Neural cell (in vitro differentiated cells): ENCODE measurements around the gene TGFBR2. TPM values are rescaled to one million over a fixed set of nuclear protein-coding genes. Genes with fewer than 3 reads are reported as not detected.
A peak's percentile ranks its signal among the peaks of the same experiment; 100 is the strongest.

ENCODE experiments used
- H2AFZ ChIP-seq: fragments of 200-600, 300-800 bp; sonication (generic), shearing (Covaris generic); 2 replicates; pipeline ENCODE4 v1.6.0; 2014; ENCODE audit warnings: low read depth, mild to moderate bottlenecking, antibody characterized with exemption, low read length, moderate library complexity
- H3F3A ChIP-seq: fragments of 200-600 bp; shearing (Covaris generic); 2 replicates; pipeline ENCODE4 v1.6.1; 2016; ENCODE audit warnings: mild to moderate bottlenecking, moderate library complexity, mixed read lengths, antibody characterized with exemption, low read length; ENCODE audit not compliant: insufficient read depth, poor library complexity, severe bottlenecking
- H3K27ac ChIP-seq: fragments of 200-600, 300-800 bp; sonication (generic), shearing (Covaris generic); 2 replicates; pipeline ENCODE4 v1.5.1; 2014; ENCODE audit warnings: mild to moderate bottlenecking, low read length, moderate library complexity
- H3K27me3 ChIP-seq: fragments of 300-800, 200-600 bp; sonication (generic), shearing (Covaris generic); 2 replicates; pipeline ENCODE4 v1.6.0; 2014; ENCODE audit warnings: mild to moderate bottlenecking, low read depth, low read length, moderate library complexity; ENCODE audit not compliant: insufficient read depth
- H3K36me3 ChIP-seq: fragments of 300-800, 200-600 bp; sonication (generic), shearing (Covaris generic); 2 replicates; pipeline ENCODE4 v1.5.1; 2014; ENCODE audit warnings: mild to moderate bottlenecking, antibody characterized with exemption, low read length, moderate library complexity; ENCODE audit not compliant: insufficient read depth
- H3K4me2 ChIP-seq: fragments of 300-800, 200-600 bp; sonication (generic), shearing (Covaris generic); 2 replicates; pipeline ENCODE4 v1.6.0; 2014; ENCODE audit warnings: mild to moderate bottlenecking, low read length
- H3K4me3 ChIP-seq: fragments of 300-800, 200-600 bp; sonication (generic), shearing (Covaris generic); 2 replicates; pipeline ENCODE4 v1.5.1; 2014; ENCODE audit warnings: mild to moderate bottlenecking, low read length, moderate library complexity
- H3K79me2 ChIP-seq: fragments of 200-600 bp; shearing (Covaris generic); replicated peaks from 2 replicates; pipeline ENCODE4 v1.6.0; 2014; ENCODE audit warnings: mild to moderate bottlenecking, low read length, moderate library complexity; ENCODE audit not compliant: insufficient read depth
- H3K9ac ChIP-seq: fragments of 300-800, 200-600 bp; sonication (generic), shearing (Covaris generic); 2 replicates; pipeline ENCODE4 v1.6.1; 2016; ENCODE audit warnings: mild to moderate bottlenecking, low read length, mixed read lengths
- H3K9me2 ChIP-seq: fragments of 200-600 bp; shearing (Covaris generic); 2 replicates; pipeline ENCODE4 v1.6.1; 2016; ENCODE audit warnings: mild to moderate bottlenecking, low read length, mixed read lengths; ENCODE audit not compliant: insufficient read depth
- H3K9me3 ChIP-seq: fragments of 200-600, 300-800 bp; sonication (generic), shearing (Covaris generic); 2 replicates; pipeline ENCODE4 v1.6.1; 2016; ENCODE audit warnings: mild to moderate bottlenecking, mixed run types, low read length, moderate library complexity, mixed read lengths
- H4K20me1 ChIP-seq: fragments of 200-600 bp; shearing (Covaris generic); 2 replicates; pipeline ENCODE4 v1.6.1; 2016; ENCODE audit warnings: mild to moderate bottlenecking, mixed run types; ENCODE audit not compliant: insufficient read depth
- EP300 ChIP-seq: fragments of 450-650 bp; conservative IDR thresholded peaks from 2 replicates; pipeline ENCODE4 v1.6.1; 2014; ENCODE audit warnings: antibody characterized with exemption, mild to moderate bottlenecking, moderate library complexity; ENCODE audit not compliant: poor library complexity, severe bottlenecking
- EZH2 ChIP-seq: fragments of 200-600, 300-800 bp; shearing (Covaris generic), sonication (generic); IDR thresholded peaks from 2 replicates; pipeline ENCODE4 v1.6.1; 2014; ENCODE audit warnings: antibody characterized with exemption, low read length, borderline replicate concordance, mild to moderate bottlenecking; ENCODE audit not compliant: insufficient read depth, poor library complexity, severe bottlenecking
- MXI1 ChIP-seq: fragments of 450-650 bp; conservative IDR thresholded peaks from 2 replicates; pipeline ENCODE4 v1.6.1; 2014; ENCODE audit warnings: antibody characterized with exemption, mild to moderate bottlenecking; ENCODE audit not compliant: poor library complexity, severe bottlenecking
- POLR2AphosphoS5 ChIP-seq: IDR thresholded peaks from 2 replicates; pipeline ENCODE4 v1.6.1; 2012
- RAD21 ChIP-seq: fragments of 450-650 bp; conservative IDR thresholded peaks from 2 replicates; pipeline ENCODE4 v1.6.1; 2014; ENCODE audit warnings: antibody characterized with exemption, mild to moderate bottlenecking, moderate library complexity
- SMC3 ChIP-seq: fragments of 450-650 bp; conservative IDR thresholded peaks from 2 replicates; pipeline ENCODE4 v1.6.1; 2014; ENCODE audit warnings: antibody characterized with exemption, mild to moderate bottlenecking, moderate library complexity; ENCODE audit not compliant: poor library complexity
- polyA plus RNA-seq: library from polyadenylated mRNA; depleted of rRNA; stranded (reverse); fragments of >200 nt; gene quantifications from 2 replicates; pipeline ENCODE4 v1.2.3, GENCODE V29; 2014
- TF ChIP-seq, protein P1 (sequence below): fragments of 450-650 bp; IDR thresholded peaks from 2 replicates; pipeline ENCODE4 v1.5.1; 2014; ENCODE audit warnings: antibody characterized with exemption, mild to moderate bottlenecking, moderate library complexity; ENCODE audit not compliant: poor library complexity, severe bottlenecking

Gene TGFBR2
- polyA plus RNA-seq, 1 donor from 2014 or later: not detected

DNA sequence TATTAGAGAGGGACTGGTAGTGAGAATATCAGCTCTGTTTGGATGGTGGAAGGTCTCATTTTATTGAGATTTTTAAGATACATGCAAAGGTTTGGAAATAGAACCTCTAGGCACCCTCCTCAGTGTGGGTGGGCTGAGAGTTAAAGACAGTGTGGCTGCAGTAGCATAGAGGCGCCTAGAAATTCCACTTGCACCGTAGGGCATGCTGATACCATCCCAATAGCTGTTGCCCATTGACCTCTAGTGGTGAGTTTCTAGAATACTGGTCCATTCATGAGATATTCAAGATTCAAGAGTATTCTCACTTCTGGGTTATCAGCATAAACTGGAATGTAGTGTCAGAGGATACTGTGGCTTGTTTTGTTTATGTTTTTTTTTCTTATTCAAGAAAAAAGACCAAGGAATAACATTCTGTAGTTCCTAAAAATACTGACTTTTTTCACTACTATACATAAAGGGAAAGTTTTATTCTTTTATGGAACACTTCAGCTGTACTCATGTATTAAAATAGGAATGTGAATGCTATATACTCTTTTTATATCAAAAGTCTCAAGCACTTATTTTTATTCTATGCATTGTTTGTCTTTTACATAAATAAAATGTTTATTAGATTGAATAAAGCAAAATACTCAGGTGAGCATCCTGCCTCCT, 87.2 kb downstream of the TGFBR2 start:
- Histone ChIP-seq H3F3A (no peaks in the 10 kb centered on the region), H3K4me3 (no peak overlapping the region), H3K27me3 (no peaks in the 10 kb centered on the region), H3K9me2 (no peaks in the 10 kb centered on the region), H2AFZ (no peak overlapping the region), H3K79me2 (no peaks in the 10 kb centered on the region), H4K20me1 (no peaks in the 10 kb centered on the region), H3K36me3 (no peaks in the 10 kb centered on the region), H3K9ac (no peak overlapping the region), H3K4me2 (no peak overlapping the region), H3K9me3 (no peaks in the 10 kb centered on the region), H3K27ac (no peak overlapping the region)
- TF ChIP-seq SMC3 (peak; percentile 91), RAD21 (peak; percentile 94), MXI1 (no peak)
- TF ChIP-seq, protein P1, sequence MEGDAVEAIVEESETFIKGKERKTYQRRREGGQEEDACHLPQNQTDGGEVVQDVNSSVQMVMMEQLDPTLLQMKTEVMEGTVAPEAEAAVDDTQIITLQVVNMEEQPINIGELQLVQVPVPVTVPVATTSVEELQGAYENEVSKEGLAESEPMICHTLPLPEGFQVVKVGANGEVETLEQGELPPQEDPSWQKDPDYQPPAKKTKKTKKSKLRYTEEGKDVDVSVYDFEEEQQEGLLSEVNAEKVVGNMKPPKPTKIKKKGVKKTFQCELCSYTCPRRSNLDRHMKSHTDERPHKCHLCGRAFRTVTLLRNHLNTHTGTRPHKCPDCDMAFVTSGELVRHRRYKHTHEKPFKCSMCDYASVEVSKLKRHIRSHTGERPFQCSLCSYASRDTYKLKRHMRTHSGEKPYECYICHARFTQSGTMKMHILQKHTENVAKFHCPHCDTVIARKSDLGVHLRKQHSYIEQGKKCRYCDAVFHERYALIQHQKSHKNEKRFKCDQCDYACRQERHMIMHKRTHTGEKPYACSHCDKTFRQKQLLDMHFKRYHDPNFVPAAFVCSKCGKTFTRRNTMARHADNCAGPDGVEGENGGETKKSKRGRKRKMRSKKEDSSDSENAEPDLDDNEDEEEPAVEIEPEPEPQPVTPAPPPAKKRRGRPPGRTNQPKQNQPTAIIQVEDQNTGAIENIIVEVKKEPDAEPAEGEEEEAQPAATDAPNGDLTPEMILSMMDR: peak; percentile 88

DNA sequence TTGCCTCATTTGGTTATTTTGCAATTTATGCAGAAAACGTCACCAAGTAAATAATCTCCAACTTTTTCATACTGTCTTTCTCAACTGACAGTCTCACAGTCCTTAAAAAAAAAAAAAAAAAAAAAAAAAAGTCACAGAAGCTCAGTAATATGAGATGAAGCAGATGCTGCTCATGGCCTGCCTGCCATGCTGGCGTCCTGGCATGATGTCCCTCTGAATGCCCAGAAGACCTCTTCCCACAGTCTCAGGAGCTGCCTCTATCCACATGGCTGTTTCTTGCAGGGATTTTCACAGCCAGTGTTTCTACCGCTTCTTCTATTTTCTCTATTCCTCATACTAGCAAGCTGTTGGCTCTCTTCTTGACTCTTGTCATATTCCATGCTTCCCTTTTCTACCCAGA, 87.7 kb downstream of the TGFBR2 start:
- Histone ChIP-seq H3K4me2 (no peak overlapping the region), H3K36me3 (no peaks in the 10 kb centered on the region), H3K4me3 (no peak overlapping the region), H2AFZ (no peak overlapping the region), H4K20me1 (no peaks in the 10 kb centered on the region), H3K27me3 (no peaks in the 10 kb centered on the region), H3K9ac (no peak overlapping the region), H3K9me3 (no peaks in the 10 kb centered on the region), H3K79me2 (no peaks in the 10 kb centered on the region), H3F3A (no peaks in the 10 kb centered on the region), H3K27ac (no peak overlapping the region), H3K9me2 (no peaks in the 10 kb centered on the region)
- no peak for TF ChIP-seq EZH2
- no peak for TF ChIP-seq POLR2AphosphoS5

DNA sequence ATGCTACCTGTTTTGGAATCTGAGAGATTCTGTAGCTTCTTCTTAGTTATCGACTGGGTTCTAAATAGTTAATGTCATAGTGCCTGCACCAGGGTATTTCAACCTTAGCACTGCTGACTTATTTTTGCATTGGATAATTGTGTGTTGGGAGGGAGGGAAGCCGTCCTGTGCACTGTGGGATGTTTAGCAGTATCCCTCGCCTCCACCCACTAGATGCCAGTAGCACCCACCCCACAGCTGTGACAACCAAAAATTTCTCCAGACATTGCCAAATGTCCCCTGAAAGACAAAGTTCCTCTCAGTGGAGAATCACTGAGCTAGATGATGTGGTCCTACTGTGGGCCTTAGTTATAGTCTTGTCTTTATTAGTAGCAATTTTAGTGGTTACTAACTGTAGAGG, 88.3 kb downstream of the TGFBR2 start:
- H3K9me2 ChIP-seq: no peaks in the 10 kb centered on the region
- H3K27ac ChIP-seq: no peak overlapping the region
- no peak overlapping the region for H3K4me3 ChIP-seq
- H3K79me2 ChIP-seq: no peaks in the 10 kb centered on the region
- H2AFZ ChIP-seq: no peak overlapping the region
- H3K36me3 ChIP-seq: no peaks in the 10 kb centered on the region
- H3K4me2 ChIP-seq: no peak overlapping the region
- no peaks in the 10 kb centered on the region for H3K27me3 ChIP-seq
- no peak for TF ChIP-seq EP300
- TF ChIP-seq POLR2AphosphoS5: no peak
- TF ChIP-seq EZH2: no peak
- H3K9me3 ChIP-seq: no peaks in the 10 kb centered on the region
- H3K9ac ChIP-seq: no peak overlapping the region
- H3F3A ChIP-seq: no peaks in the 10 kb centered on the region
- no peaks in the 10 kb centered on the region for H4K20me1 ChIP-seq
